NCI-H2107 treated with DMSO at 0.1 percent for 48 hours (cell line): ENCODE measurements around the gene CHCHD1.
"Not testable (repeated sequence)": the region's sequence is repeated elsewhere in the genome, so short reads cannot be mapped to it uniquely, and the experiment has no call there.

Experiments
- DNase-seq: peaks from one replicate; lab custom pipeline; 2025; ENCODE audit not compliant: unreplicated experiment; lab: John Stamatoyannopoulos, UW

The CHCHD1 gene

GRCh38 chr10:73781879-73782748 lies at the start of gene CHCHD1:
Gene CHCHD1, plus strand, starts transcription at chr10:73782048. Its CDS starts 28 bp downstream, at chr10:73782076.
- peak; percentile 25 for DNase-seq

- DNase-seq, result no peak
Measured at GRCh38 chr10:73732426-73732825, 49.4 kb upstream of the CHCHD1 start.

DNA sequence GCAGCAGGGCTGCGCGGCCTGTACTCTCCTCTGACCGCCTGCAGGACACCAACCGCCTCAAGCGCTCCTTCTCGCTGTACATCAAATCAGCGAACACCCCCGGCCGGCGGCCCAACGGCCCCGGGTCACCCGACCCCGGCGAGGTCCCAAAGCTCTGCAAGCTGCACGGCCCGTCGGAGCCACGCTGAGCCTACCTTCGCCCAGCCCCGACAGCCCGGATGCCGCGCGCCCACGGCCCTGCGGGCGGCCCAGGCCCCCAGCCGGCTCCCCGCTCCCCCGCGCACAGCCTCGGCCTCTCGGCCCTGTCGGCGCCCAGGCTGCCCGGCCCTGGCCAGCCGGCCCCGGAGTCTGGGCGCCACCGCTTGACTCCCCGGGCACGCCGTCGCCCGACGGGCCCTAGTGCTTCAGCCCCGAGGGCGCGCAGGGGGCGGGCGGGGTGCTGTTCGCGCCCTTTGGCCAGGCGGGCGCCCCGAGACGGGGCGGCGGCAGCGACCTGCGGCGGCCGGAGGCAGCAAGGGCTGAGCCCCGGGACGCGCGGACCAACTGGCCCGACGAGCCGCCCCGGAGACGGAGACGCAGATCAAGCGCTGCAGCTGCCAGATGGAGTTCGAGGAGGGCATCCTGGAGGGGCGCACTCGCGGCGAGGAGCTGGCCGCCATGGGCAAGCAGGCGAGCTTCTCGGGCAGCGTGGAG lies 48.8 kb upstream of the CHCHD1 start:
- no peak for DNase-seq

GRCh38 chr10:73734028-73734720 lies 47.7 kb upstream of the CHCHD1 start:
- no peak for DNase-seq

GRCh38 chr10:73734796-73735305 lies 47.0 kb upstream of the CHCHD1 start:
- DNase-seq, result no peak

GRCh38 chr10:73740501-73741254 lies 41.2 kb upstream of the CHCHD1 start:
- DNase-seq, result not testable (repeated sequence)

DNA sequence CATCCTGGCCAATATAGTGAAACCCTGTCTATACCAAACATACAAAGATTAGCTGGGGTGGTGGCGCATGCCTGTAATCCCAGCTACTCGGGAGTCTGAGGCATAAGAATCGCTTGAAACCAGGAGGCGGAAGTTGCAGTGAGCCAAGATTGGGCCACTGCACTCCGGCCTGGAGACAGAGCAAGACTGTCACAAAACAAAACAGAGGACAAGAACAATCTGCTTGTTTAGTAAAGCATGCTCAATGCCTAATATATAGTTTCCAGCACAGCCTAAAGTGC lies 39.5 kb upstream of the CHCHD1 start:
- DNase-seq, result no peak

GRCh38 chr10:73743327-73743904 lies 38.4 kb upstream of the CHCHD1 start:
- DNase-seq, result no peak

- peak; percentile 81 for DNase-seq
Measured at GRCh38 chr10:73743905-73744663, 37.8 kb upstream of the CHCHD1 start, which contains the start of gene SEC24C. Gene SEC24C, plus strand, starts transcription at chr10:73744372. Its CDS starts 2,461 bp downstream, at chr10:73746833.

DNA sequence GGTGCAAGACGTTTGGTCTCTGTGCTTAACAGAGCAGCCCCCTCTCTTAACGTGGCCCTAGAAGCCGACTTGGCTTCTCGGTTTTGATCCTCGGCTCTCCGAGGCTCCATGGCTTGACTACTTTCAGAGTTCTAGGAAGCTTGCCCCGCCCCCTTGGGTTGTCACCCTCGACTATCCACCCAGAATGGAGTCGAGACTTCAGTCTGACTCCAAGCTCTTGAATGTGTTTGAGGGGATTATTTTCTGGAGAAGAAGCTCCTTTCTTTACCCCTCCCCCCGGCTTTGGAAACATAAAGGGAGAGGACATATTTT lies 37.2 kb upstream of the CHCHD1 start:
- DNase-seq, result no peak

DNA sequence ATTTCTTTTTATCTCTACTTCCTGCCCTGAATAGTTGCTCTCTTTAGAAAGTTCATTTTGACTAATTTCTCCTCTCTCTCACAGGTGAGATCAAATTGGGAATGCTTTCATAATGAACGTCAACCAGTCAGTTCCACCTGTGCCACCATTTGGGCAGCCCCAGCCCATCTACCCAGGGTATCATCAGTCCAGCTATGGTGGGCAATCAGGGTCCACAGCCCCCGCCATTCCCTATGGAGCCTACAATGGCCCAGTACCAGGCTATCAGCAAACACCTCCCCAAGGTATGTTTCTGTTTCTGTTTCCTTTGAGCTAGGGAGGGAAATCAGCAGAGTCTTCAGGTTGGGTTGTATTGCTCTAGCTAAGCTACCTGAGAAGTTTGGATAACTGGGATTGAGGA lies 35.1 kb upstream of the CHCHD1 start:
- no peak for DNase-seq

DNA sequence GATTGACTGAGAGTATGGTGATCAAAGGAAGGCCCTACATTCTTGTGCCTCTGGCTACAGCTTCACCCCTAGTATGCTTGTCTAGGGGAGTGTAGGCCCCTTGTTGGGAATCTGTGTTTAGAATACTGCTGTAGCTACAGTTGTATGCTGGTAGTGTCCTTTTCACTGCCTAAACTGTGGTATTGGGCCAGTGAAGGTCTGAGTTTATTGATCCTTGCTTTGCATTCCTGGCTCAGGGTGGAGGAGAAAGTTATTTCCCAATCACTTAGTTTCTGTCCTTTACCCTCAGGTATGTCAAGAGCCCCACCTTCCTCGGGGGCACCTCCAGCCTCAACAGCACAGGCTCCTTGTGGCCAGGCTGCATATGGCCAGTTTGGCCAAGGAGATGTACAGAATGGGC lies 31.0 kb upstream of the CHCHD1 start:
- no peak for DNase-seq

GRCh38 chr10:73756183-73756582 lies 25.7 kb upstream of the CHCHD1 start:
- DNase-seq, result no peak

GRCh38 chr10:73758704-73759511 lies 22.9 kb upstream of the CHCHD1 start:
- peak; percentile 48 for DNase-seq

- peak; percentile 48 for DNase-seq
Measured at GRCh38 chr10:73759512-73760115, 22.2 kb upstream of the CHCHD1 start.

DNA sequence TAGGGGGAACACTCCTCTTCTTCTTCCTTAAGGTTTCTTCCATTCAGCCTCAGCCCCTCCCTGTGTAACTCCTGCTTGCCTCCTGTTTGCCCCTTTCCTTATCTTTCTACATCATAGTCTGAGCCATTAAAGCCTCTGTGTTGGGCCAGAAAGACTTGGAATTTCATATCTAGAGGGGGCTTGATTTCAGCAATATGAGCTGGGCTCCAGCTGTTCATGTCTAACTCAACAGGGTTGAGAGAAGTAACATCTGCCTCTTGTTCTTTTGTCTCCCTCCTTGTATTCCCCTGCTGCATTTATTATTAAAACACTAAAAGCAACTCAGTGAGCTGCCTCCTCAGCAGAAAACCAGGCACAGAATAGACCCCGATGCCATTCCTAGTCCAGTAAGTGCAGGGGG lies 20.1 kb upstream of the CHCHD1 start:
- DNase-seq, result no peak

GRCh38 chr10:73762915-73763314 lies 18.9 kb upstream of the CHCHD1 start:
- no peak for DNase-seq

DNA sequence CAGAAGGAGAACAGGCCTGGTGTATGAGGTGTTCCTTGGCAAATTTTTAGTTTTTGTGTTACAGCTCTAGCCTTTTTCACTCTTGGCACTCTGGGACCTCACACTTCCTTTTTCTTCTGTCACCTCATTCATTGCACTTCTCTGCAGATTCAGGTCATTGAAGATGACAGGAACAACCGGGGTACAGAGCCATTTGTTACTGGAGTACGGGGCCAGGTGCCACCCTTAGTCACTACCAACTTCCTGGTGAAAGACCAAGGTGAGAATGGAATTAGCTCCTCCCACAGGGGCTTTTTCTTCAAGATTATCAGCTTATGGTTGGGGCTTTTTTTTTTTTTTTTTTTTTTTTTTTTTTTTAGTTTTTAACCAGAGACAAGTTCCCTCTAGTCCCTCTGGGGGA lies 18.5 kb upstream of the CHCHD1 start:
- no peak for DNase-seq

DNA sequence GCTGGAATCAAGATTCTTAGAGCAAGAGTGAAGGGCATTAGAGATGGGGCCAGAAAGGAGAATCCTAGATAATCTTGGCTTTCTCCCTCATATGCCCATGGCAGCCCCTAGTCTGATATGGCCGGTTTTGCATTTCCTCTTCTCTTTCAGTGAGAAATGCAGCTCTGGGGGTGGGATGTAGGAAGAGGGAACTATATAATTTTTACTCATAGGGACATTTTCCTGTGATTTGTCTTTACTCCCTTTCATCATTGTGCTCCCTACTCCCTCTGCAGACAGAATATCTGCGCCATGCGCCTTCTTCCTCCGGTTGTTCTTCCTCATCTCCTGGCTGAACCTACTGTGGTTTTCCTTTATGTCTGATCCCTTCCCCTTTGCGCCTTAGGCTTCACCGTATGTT lies 16.8 kb upstream of the CHCHD1 start:
- no peak for DNase-seq
